HG02852 (cell line): ENCODE results near the gene ZNF775.
A peak's percentile ranks its signal among the peaks of the same experiment; 100 is the strongest.

Experiments
- ATAC-seq: cut with Tn5 transposase; IDR thresholded peaks from one replicate; pipeline ENCODE4 v1.9.1; 2021; ENCODE audit warnings: mild to moderate bottlenecking, moderate library complexity; ENCODE audit not compliant: unreplicated experiment

ZNF775 gene

DNA sequence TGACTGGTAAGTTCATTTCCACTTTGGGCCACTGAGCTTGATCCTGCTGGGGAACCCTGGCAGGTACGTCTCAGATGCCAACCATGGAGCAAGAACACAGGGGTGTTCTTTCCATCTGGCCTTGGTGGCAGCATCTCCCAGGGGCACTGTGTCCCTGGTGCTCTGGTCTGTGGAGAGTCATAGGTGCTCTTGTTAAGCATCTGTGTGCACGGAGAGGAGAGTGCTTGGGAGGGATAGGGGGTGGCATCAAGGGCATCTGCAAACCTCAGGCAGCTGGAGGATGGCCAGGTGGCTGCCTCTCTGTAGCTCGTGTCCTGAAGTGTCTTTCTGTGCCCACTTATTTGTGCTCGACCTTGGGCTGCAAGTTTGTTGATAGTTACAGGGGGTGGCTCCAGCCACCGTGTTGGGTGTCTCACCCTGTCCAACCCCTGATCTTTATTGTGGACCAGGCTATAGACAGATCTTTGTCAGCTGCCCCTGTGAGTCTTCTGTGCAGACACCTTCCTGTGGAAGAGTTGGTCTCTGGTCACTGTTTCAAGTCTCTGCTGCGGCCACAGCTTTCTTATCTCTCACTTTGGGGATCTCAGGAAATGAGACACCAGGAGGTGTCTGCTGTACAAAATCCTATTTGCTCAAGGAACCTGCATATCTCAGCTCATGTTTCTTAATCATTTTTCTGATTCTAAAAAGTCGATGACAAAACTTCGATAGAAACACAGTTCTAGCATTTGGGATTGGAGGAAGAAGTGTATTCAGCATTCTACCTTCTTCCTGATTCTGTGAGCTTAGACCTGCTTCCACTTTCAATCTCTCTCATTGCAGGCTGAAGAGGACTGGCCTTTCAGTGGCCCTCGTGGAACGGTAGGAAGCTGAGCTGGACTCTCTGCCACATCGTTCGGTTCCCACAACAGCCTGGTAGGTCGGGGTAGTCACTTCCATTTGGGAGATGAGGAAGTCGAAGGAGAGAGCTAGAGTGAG is 54.1 kb downstream of the ZNF775 start:
- ATAC-seq: peak; percentile 37

DNA sequence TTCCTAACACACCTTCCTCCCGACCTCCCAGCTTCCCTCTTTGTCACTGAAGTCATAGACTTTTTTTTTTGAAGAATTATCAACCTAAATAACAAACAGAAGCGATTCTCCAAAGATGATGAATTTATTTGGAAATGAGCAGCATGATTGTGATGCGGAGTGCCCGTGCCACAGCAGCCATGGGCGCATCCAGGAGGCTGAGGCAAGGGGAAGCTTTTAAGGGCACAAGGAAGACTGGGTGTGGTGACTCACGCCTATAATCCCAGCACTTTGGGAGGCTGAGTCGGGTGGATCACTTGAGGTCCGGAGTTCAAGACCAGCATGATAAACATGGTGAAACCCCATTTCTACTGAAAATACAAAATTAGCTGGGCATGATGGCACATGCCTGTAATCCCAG is 55.1 kb downstream of the ZNF775 start:
- no peak for ATAC-seq

DNA sequence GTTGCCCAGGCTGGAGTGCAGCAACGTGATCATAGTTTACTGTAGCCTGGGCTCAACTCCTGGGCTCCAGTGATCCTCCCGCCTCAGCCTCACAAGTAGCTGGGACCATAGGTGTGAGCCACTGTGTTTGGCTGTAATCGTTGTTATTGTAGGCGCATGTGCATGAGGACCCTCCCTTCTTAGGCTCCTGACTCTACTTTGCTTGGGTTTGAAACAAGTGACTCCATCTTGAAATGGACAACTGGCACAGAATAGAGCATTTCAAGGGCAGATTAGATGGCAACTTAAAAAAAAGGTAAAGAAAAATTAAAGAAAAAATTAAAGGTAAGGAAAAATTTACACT is 55.9 kb downstream of the ZNF775 start:
- no peak for ATAC-seq

DNA sequence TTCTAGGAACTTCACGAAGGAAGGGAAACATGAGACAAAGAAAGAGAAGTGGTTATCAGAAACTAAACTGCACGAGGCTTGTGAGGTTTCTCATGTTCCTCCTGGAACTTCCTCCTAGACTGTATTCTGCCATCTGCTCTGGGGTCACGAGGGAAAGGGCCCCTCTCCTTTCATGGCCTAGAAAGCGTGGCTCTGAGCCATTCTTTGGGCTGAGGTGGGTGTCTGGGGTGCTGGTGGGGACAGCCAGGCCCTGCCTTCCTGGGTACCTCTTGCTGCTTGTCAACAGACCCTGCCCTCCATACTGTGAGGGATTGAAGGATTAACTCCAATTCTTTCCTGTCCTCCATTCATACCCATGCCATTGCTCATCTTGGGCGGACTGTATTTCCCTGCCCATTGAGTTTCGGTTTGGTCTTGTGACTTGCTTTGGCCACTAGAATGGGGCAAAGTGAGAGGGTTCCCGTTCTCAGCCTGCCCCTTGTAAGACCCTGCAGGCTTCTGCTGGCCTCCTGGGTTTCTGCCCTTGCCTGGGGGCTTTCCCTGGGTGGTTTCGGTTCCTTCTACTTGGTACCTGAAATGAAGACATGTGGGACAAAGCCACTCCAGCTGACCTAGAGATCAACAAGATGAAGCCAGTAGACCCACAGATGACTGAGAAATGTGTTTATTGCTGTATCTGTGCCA is 56.4 kb downstream of the ZNF775 start:
- peak; percentile 90 for ATAC-seq

DNA sequence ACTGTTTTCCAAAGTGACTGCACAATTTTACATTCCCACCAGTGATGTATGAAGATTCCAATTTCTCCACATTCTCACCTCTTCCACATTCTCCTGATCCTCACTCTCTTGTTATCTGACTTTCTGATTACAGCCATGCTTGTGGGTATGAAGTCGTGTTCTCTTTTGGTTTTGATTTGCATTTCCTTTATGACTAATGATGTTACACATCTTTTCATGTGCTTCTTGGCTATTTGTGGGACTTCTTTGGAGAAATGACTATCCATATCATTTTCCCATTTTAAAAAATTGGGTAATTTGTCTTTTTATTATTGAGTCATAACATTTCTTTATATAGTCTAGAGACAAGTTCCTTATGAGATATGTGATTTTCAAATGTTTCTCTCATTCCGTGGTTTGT is 60.8 kb downstream of the ZNF775 start:
- no peak for ATAC-seq

DNA sequence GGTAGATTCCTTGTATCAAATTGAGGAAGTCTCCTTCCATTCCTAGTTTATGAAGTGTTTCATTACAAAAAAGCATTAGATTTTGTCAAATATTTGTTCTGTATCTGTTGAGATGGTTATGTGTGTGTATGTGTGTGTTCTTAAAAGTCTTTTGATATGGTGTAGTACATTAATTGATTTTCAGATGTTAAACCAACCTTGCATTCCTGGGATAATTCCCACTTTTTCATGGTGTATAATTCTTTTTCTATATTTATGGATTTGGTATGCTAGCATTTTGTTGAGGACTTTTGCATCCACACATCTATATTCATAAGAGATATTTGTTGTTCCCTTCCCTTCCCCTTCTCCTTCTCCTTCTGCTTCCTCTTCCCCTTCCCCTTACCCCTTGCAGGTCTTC is 62.4 kb downstream of the ZNF775 start:
- no peak for ATAC-seq

DNA sequence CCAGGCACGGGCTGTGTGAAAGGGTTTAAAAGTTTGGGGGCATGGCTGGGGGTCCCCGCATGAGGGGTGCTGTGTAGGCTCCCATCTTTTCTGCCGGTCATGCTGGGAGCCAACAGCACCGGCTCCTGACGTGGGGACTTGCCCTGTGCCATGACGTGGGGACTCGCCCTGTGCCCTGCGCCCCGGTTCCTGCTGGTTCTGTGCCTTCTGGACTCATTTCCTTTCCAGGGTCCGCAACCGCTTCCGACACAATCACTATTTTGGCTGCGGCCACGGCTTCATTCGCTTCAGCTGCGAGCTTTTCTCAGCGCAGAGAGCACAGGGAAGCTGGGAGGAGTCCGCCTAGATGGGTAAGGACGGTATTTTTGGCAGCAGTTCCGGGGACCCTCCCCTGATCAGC is 63.7 kb downstream of the ZNF775 start:
- ATAC-seq: no peak

DNA sequence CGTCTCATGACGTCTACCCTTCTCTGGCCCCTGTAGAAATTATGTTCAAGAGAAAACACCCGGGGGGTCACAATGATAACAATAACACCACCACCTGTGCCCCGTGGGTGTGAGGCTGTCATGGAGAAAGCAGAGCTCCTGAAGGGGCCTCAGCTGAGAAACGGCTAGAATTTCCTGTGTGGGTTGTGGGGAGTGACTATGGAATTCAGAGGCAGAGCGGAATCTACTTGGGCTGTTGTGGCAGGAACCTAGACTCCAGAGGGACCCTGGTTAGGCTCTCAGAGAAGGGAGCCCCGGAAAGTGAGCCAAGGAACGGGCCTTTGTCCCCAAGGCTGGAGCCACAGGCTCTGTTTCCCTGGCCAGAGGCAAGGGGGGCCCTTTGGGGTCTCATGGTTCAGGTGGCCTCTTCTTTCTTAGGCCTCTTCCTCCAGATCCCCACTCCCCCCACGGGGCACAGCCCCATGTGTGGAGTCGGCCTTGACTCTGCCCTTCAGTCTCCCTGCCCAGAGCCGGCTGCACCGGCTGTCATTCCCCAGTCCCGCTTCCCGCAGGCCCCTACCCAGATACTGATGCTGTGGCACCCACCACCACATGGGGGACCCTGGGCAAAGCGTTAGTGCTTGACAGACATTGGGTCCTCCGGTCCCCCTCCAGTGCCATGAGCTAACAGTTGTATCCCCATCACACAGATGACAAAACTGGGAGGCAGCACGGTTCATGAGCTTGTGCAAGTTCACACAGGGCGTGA is 64.8 kb downstream of the ZNF775 start:
- ATAC-seq: no peak

DNA sequence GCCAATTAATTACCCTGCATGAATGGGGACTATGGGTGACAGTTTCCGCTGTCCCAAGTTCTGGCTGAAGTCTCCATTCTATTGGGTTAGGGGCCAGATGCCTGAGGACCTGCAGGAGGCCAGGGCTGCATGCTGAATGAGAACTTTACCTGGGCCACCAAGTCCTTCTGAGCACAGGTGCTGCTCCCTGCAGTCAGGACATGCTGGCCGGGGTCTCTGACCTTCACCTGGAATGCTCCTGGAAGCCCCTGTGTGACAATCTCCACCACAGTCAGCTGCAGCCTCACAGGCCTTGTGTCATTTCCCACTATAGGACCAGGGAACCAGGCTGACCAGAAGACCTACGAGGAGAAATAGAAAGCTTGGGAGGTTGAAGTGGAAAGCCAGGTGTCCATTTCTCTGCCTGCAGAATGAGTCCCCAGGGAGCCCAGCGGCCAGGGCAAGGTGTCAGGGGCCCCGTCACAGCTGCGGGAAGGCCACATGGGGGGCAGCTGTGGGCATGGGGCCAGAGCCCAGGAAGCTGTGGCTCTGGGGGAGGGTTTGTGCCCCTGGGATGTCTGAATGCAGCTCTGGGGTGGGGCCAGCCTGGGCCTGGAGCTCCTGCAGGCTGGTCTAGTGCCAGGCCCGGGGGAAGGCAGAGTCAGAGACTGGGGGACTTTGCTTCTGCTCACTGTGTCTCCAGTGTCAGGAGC is 65.7 kb downstream of the ZNF775 start:
- ATAC-seq: no peak

DNA sequence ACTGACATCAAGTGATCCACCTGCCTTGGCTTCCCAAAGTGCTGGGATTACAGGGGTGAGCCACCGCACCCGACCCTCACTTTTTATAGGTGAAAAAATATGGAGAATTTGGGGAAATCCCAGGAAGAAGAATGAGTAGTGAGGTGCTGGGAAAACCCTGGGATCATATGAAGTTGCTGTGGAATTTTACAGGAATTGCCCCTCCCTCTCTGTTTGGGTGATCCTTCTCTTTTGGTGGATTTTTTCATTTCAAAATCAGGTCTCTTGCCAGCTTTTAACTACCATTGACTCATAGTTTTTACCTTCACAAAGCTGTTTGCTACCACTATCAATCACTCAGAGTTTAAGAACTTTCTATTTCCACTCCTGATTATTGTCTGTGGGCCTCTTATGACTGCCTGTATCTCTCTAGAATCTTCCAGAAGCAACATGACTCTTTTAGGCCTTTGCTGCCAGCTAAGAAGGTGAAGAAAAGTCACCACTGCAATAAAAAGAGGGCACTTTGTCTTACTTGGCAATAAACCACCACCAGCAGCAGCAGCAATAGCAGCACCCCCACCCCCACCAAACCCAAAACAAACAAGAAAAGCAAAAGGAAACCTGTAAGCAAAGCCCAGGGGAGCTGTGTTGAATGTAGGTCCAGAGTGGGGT is 67.3 kb downstream of the ZNF775 start:
- ATAC-seq: no peak
